ENCODE measurements around the gene IMPA2.

DNA sequence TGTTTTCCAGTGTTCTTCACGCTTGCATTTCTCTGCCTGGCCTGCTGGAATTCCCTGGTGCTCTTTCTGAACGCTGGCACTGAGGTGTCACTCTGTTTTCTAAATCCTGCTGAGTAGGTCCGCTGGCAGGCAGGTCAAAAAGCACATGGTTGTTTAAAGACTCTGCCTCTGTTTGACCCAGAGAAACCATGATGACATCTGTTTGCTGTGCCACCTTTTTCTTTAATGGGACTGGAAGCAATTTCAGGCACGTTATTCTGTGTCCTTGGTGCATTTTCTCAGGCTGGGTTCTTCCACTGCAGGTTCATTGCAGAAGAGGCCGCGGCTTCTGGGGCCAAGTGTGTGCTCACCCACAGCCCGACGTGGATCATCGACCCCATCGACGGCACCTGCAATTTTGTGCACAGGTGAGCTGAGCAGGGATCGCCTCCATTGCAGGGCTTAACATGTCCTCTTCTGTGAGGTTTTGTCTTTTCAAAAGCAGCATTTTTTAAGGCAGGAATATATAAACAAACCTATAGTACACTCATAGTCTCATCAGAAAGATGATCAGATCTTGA is 28.4 kb downstream of the IMPA2 start:
- no peak for TF ChIP-seq NAIF1 (CRISPR knock-in tag; IDR thresholded peaks at IDR 0.05; ENCODE audit: borderline replicate concordance)
- TF ChIP-seq, protein P1, sequence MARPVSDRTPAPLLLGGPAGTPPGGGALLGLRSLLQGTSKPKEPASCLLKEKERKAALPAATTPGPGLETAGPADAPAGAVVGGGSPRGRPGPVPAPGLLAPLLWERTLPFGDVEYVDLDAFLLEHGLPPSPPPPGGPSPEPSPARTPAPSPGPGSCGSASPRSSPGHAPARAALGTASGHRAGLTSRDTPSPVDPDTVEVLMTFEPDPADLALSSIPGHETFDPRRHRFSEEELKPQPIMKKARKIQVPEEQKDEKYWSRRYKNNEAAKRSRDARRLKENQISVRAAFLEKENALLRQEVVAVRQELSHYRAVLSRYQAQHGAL (CRISPR knock-in tag; IDR thresholded peaks at IDR 0.05; ENCODE audit: not compliant biosample characterization) = no peak
- TF ChIP-seq NR1H2 (CRISPR knock-in tag; IDR thresholded peaks at IDR 0.05; ENCODE audit: borderline replicate concordance, low read depth) = no peak
- TF ChIP-seq EZH2 (conservative IDR thresholded peaks at IDR 0.05; ENCODE audit: low read depth, low read length) = no peak

Measured in HepG2 (cell line).